H1 (cell line): ENCODE data around the gene TMEM273. TPM values are rescaled to one million over a fixed set of nuclear protein-coding genes. Genes with fewer than 3 reads are reported as not detected.

Experiments
- CTCF ChIA-PET: fragments of 300-600 bp; sonication (Branson Sonifier 250); formaldehyde crosslinking; loops from one replicate; lab custom pipeline; 2021; ENCODE audit not compliant: partially characterized antibody; lab: Charles Lee
- POLR2A ChIA-PET: fragments of 300-600 bp; sonication (Branson Sonifier 250); formaldehyde crosslinking; loops from one replicate; lab custom pipeline; 2021; ENCODE audit warnings: inconsistent platforms; ENCODE audit not compliant: partially characterized antibody; lab: Charles Lee
- DNase-seq, 2 experiments: peaks; one replicate each; pipeline versions ENCODE4 v3.0.0 to v3.0.0-alpha.2; 2010 to 2022; ENCODE audit warnings: low spot score in 2 of 2, low read depth in 1 of 2, mixed read lengths in 1 of 2
- FAIRE-seq: peaks from 2 replicates; lab custom pipeline; 2011; peaks lifted over from hg19 to GRCh38; lab: Jason Lieb, UNC
- H2AFZ ChIP-seq: 2 replicates; pipeline ENCODE4 v1.8.1; 2012; ENCODE audit warnings: low read length, inconsistent platforms
- H2AK5ac ChIP-seq: 2 replicates; pipeline ENCODE4 v1.6.1; 2013; ENCODE audit warnings: low read depth, low read length
- H2BK120ac ChIP-seq: replicated peaks from 2 replicates; pipeline ENCODE3; 2013; ENCODE audit warnings: low read depth, low read length, inconsistent platforms
- H2BK12ac ChIP-seq: 2 replicates; pipeline ENCODE4 v1.6.1; 2013; ENCODE audit warnings: low read depth, low read length
- H2BK15ac ChIP-seq: 2 replicates; pipeline ENCODE4 v1.6.1; 2013; ENCODE audit warnings: low read length
- H2BK20ac ChIP-seq: 2 replicates; pipeline ENCODE4 v1.6.1; 2013; ENCODE audit warnings: low read length
- H2BK5ac ChIP-seq: 2 replicates; pipeline ENCODE4 v1.6.1; 2013; ENCODE audit warnings: low read depth, low read length
- H3K14ac ChIP-seq: 2 replicates; pipeline ENCODE4 v1.6.1; 2013; ENCODE audit warnings: inconsistent platforms; ENCODE audit not compliant: insufficient read length
- H3K18ac ChIP-seq: 2 replicates; pipeline ENCODE4 v1.6.1; 2013; ENCODE audit warnings: low read length; ENCODE audit errors: extremely low read depth
- H3K23ac ChIP-seq: 2 replicates; pipeline ENCODE4 v1.6.1; 2013; ENCODE audit warnings: inconsistent platforms; ENCODE audit not compliant: insufficient read length
- H3K23me2 ChIP-seq: 2 replicates; pipeline ENCODE4 v1.6.1; 2013; ENCODE audit warnings: low read depth, low read length
- H3K27ac ChIP-seq: 2 replicates; pipeline ENCODE4 v1.6.1; 2011; ENCODE audit warnings: low read depth, low read length, inconsistent platforms
- H3K27me3 ChIP-seq, 4 experiments: replicated peaks in 1 of 4; 1 replicate in 1 of 4; 2 replicates in 3 of 4; pipeline versions ENCODE4 v1.6.1 to v1.8.1; 2011 to 2013; ENCODE audit warnings: low read length in 3 of 4, mild to moderate bottlenecking in 3 of 4, inconsistent platforms in 2 of 4, mixed read lengths in 2 of 4, moderate library complexity in 1 of 4; ENCODE audit not compliant: control insufficient read depth in 3 of 4, insufficient read depth in 3 of 4; ENCODE audit errors: extremely low read depth in 1 of 4
- H3K36me3 ChIP-seq, 4 experiments: 2 replicates each; pipeline versions ENCODE4 v1.6.1 to v1.8.1; 2011 to 2013; ENCODE audit warnings: mild to moderate bottlenecking in 4 of 4, low read length in 3 of 4, moderate library complexity in 2 of 4, control low read depth in 1 of 4, inconsistent platforms in 1 of 4; ENCODE audit not compliant: insufficient read depth in 4 of 4, control insufficient read depth in 2 of 4
- H3K4ac ChIP-seq: replicated peaks from 2 replicates; pipeline ENCODE3; 2013; ENCODE audit warnings: low read length, low read depth, mixed read lengths, inconsistent platforms; ENCODE audit not compliant: insufficient read length
- H3K4me1 ChIP-seq, 4 experiments: replicated peaks in 1 of 4; 1 replicate in 1 of 4; 2 replicates in 3 of 4; pipeline versions ENCODE4 v1.6.1 to v1.8.1; 2011 to 2013; ENCODE audit warnings: low read length in 3 of 4, inconsistent platforms in 2 of 4, mixed read lengths in 1 of 4; ENCODE audit not compliant: insufficient read depth in 4 of 4, control insufficient read depth in 3 of 4
- H3K4me2 ChIP-seq, 2 experiments: 2 replicates each; pipeline versions ENCODE4 v1.6.1 to v1.8.1; 2011 to 2013; ENCODE audit warnings: low read depth in 2 of 2, low read length in 2 of 2, control low read depth in 1 of 2, inconsistent platforms in 1 of 2, mild to moderate bottlenecking in 1 of 2; ENCODE audit not compliant: insufficient read depth in 1 of 2
- H3K4me3 ChIP-seq, 4 experiments: fragments of 200-600, 300-600 bp in 1 of 4; sonication (generic), shearing (Covaris generic), sonication (Bioruptor Twin) in 1 of 4; 2 replicates each; pipeline versions ENCODE4 v1.5.1 to v1.8.1; 2011 to 2016; ENCODE audit warnings: low read length in 4 of 4, low read depth in 3 of 4, control low read depth in 2 of 4, inconsistent platforms in 2 of 4, mild to moderate bottlenecking in 2 of 4, mixed read lengths in 1 of 4, moderate library complexity in 1 of 4; ENCODE audit not compliant: insufficient read depth in 2 of 4; ENCODE audit errors: extremely low read depth in 1 of 4
- H3K56ac ChIP-seq: replicated peaks from 2 replicates; pipeline ENCODE3; 2013; ENCODE audit warnings: low read depth, mild to moderate bottlenecking, mixed read lengths, low read length, inconsistent platforms; ENCODE audit not compliant: insufficient read length
- H3K79me1 ChIP-seq: 2 replicates; pipeline ENCODE4 v1.6.1; 2013; ENCODE audit warnings: low read depth, low read length, control low read depth
- H3K79me2 ChIP-seq, 2 experiments: 2 replicates each; pipeline versions ENCODE4 v1.6.1 to v1.8.1; 2012 to 2013; ENCODE audit warnings: low read length in 2 of 2, mild to moderate bottlenecking in 2 of 2, inconsistent platforms in 1 of 2; ENCODE audit not compliant: insufficient read depth in 2 of 2, control insufficient read depth in 1 of 2
- H3K9ac ChIP-seq, 4 experiments: replicated peaks in 1 of 4; 1 replicate in 1 of 4; 2 replicates in 3 of 4; pipeline versions ENCODE4 v1.6.1 to v1.8.1; 2011 to 2013; ENCODE audit warnings: low read depth in 3 of 4, low read length in 3 of 4, control low read depth in 2 of 4, mild to moderate bottlenecking in 2 of 4, moderate library complexity in 2 of 4, inconsistent platforms in 1 of 4; ENCODE audit errors: extremely low read depth in 1 of 4
- H3K9me3 ChIP-seq, 2 experiments: 2 replicates each; pipeline versions ENCODE4 v1.6.1 to v1.8.1; 2012 to 2013; ENCODE audit warnings: mild to moderate bottlenecking in 2 of 2, moderate library complexity in 2 of 2, control low read depth in 1 of 2, inconsistent platforms in 1 of 2, low read depth in 1 of 2, low read length in 1 of 2, mixed read lengths in 1 of 2; ENCODE audit not compliant: insufficient read depth in 2 of 2
- H4K20me1 ChIP-seq, 2 experiments: replicated peaks in 1 of 2; 2 replicates each; pipeline versions ENCODE3 to v1.8.1; 2011 to 2013; ENCODE audit warnings: inconsistent platforms in 2 of 2, low read length in 2 of 2, mild to moderate bottlenecking in 1 of 2; ENCODE audit not compliant: insufficient read depth in 2 of 2, control insufficient read depth in 1 of 2
- H4K5ac ChIP-seq: 2 replicates; pipeline ENCODE4 v1.6.1; 2013; ENCODE audit warnings: low read length, low read depth, mixed read lengths, inconsistent platforms; ENCODE audit not compliant: insufficient read length
- H4K8ac ChIP-seq: 2 replicates; pipeline ENCODE4 v1.8.0; 2013; ENCODE audit warnings: mild to moderate bottlenecking, moderate library complexity, low read length, inconsistent platforms; ENCODE audit not compliant: insufficient read depth; ENCODE audit errors: extremely low read depth
- H4K91ac ChIP-seq: replicated peaks from 2 replicates; pipeline ENCODE3; 2013; ENCODE audit warnings: low read length, mixed read lengths, inconsistent platforms; ENCODE audit not compliant: insufficient read length
- CTBP2 ChIP-seq: IDR thresholded peaks from 2 replicates; pipeline ENCODE4 v1.7.0; 2011; ENCODE audit warnings: borderline replicate concordance, mild to moderate bottlenecking, moderate library complexity, mixed read lengths, low read length; ENCODE audit not compliant: insufficient read depth, insufficient read length
- CTCF ChIP-seq, 3 experiments: IDR thresholded peaks; 1 replicate in 2 of 3; 2 replicates in 1 of 3; pipeline versions ENCODE4 v1.5.1 to v1.6.1; 2011; ENCODE audit warnings: low read length in 3 of 3, mild to moderate bottlenecking in 3 of 3, inconsistent platforms in 2 of 3, low read depth in 1 of 3, moderate library complexity in 1 of 3; ENCODE audit not compliant: insufficient read depth in 1 of 3; ENCODE audit errors: control extremely low read depth in 1 of 3
- HDAC6 ChIP-seq: IDR thresholded peaks from one replicate; pipeline ENCODE4 v1.7.1; 2012; ENCODE audit warnings: low read depth, mild to moderate bottlenecking, inconsistent platforms, low read length, moderate library complexity
- KDM4A ChIP-seq: IDR thresholded peaks from one replicate; pipeline ENCODE4 v1.7.1; 2012; ENCODE audit warnings: low read depth, mild to moderate bottlenecking, moderate library complexity, low read length, inconsistent platforms; ENCODE audit not compliant: severe bottlenecking
- RBBP5 ChIP-seq: IDR thresholded peaks from 2 replicates; pipeline ENCODE4 v1.7.1; 2012; ENCODE audit warnings: low read depth, mild to moderate bottlenecking, inconsistent platforms, low read length, moderate library complexity, borderline replicate concordance
- RFX5 ChIP-seq: IDR thresholded peaks from 2 replicates; pipeline ENCODE4 v1.6.1; 2011; ENCODE audit warnings: low read depth, low read length, improper control_type of control experiment, borderline replicate concordance
- TBP ChIP-seq: IDR thresholded peaks from 2 replicates; pipeline ENCODE4 v1.6.1; 2011; ENCODE audit warnings: low read depth, low read length, improper control_type of control experiment
- WGBS, 2 experiments: shearing (Covaris generic) in 1 of 2; methylation state at CpG; one replicate each; pipeline versions ENCODE4 v1.1.6 to v1.1.7; 2013 to 2015; ENCODE audit warnings: low lambda C conversion rate in 2 of 2, mixed read lengths in 2 of 2, inconsistent platforms in 1 of 2, low coverage in 1 of 2, missing lambda C conversion rate in 1 of 2; ENCODE audit not compliant: insufficient replicate concordance in 2 of 2, insufficient coverage in 1 of 2, insufficient read length in 1 of 2; ENCODE audit errors: extremely low coverage in 1 of 2, missing lambda C conversion rate in 1 of 2; 5-methylcytosine and 5-hydroxymethylcytosine counted together
- polyA plus RNA-seq, 7 experiments: library from polyadenylated mRNA; depleted of rRNA in 3 of 7; stranded (reverse) in 5 of 7; unstranded in 2 of 7; fragments of >200 nt in 5 of 7; fragments of 200-250 nt in 2 of 7; gene quantifications; 1 replicate in 5 of 7; 2 replicates in 1 of 7; 4 replicates in 1 of 7; pipeline versions ENCODE4 v1.2.1 to v1.2.3, GENCODE V29; 2011 to 2013; ENCODE audit warnings: missing spikeins in 2 of 7, mixed read lengths in 2 of 7
- total RNA-seq: library from RNA; stranded (reverse); fragmentation: NEBNext Ultra II Directional; extraction: Animal tissue kit (Norgen Biotek cat#: 25700); gene quantifications from 2 replicates; pipeline ENCODE4 v1.2.1, GENCODE V29; 2021

TMEM273 gene
- total and polyA plus RNA-seq, 2 of the 8 experiments (the other 6 are each of a cell fraction or from before 2014, with no cell fraction given) = not detected

GRCh38 chr10:49167425-49168170 lies 20.6 kb downstream of the TMEM273 start:
- Histone ChIP-seq H3K23me2 (no peaks in the 10 kb centered on the region), H2AFZ (no peak overlapping the region), H3K36me3 (no peaks in the 10 kb centered on the region), H3K18ac (no peak overlapping the region; the same call in 1 of the 2 replicates), H4K20me1 (no peaks in the 10 kb centered on the region), H2BK20ac (no peak overlapping the region), H2BK12ac (no peak overlapping the region), H3K4me3 (no peak overlapping the region), H4K91ac (no peak overlapping the region), H2BK5ac (no peak overlapping the region), H3K23ac (no peak overlapping the region), H2BK15ac (no peak overlapping the region), H2BK120ac (no peak overlapping the region), H3K4me2 (no peak overlapping the region), H2AK5ac (no peak overlapping the region), H3K9me3 (no peaks in the 10 kb centered on the region), H3K4ac (no peak overlapping the region), H3K9ac (no peak overlapping the region), H3K27me3 (no peaks in the 10 kb centered on the region; a peak in 1 of 7 replicates), H3K14ac (no peak overlapping the region), H4K5ac (no peak overlapping the region), H4K8ac (peak overlapping the region; percentile 12; the same call in 1 of the 2 replicates), H3K27ac (no peak overlapping the region), H3K79me1 (no peaks in the 10 kb centered on the region), H3K56ac (no peak overlapping the region), H3K79me2 (no peaks in the 10 kb centered on the region), H3K4me1 (no peaks in the 10 kb centered on the region; a peak in 1 of 7 replicates)
- POLR2A ChIA-PET = interaction anchor here (0.6 kb wide), 1 partner anchor 19 kb away, joined by 3 read pairs; no protein-coding TSS in a partner anchor
- 90% methylated on average over 12 of the region's 12 CpGs; no CpG with 5 or more reads in 1 of the 2 experiments for WGBS, 2 experiments
- CTCF ChIA-PET = interaction anchor here (0.7 to 1.5 kb wide), 15 partner anchors 11 to 510 kb away, joined by 3 to 8 read pairs (median 3); no protein-coding TSS in a partner anchor
- FAIRE-seq = no peak
- DNase-seq = no peak
- TF ChIP-seq CTCF (IDR thresholded peaks at IDR 0.05; ENCODE audit: control extremely low read depth in 1 of 3, insufficient read depth in 1 of 3, low read depth in 1 of 3, low read length in 3 of 3) (no peak), HDAC6 (no peak), CTBP2 (no peak), TBP (no peak), RBBP5 (no peak), RFX5 (no peak), KDM4A (no peak)
